HG03558 (cell line): Measurements from ENCODE around the gene FBXO24.

Experiments
- ATAC-seq: cut with Tn5 transposase; IDR thresholded peaks from one replicate; pipeline ENCODE4 v1.9.1; 2021; ENCODE audit warnings: moderate number of reproducible peaks; ENCODE audit not compliant: unreplicated experiment; ENCODE audit errors: extremely low read depth

The FBXO24 gene

GRCh38 chr7:100572949-100573675 is 13.0 kb upstream of the FBXO24 start:
- ATAC-seq, result no peak

GRCh38 chr7:100573691-100574361 is 12.3 kb upstream of the FBXO24 start, which contains the start of gene SAP25:
TSS of gene SAP25 (minus strand) at chr7:100573900. CDS start at chr7:100573742, 158 bp downstream.
- no peak for ATAC-seq

- ATAC-seq, result no peak
These were observed 11.5 kb upstream of the FBXO24 start for GRCh38 chr7:100574362-100575205.

- no peak for ATAC-seq
These were observed 10.9 kb upstream of the FBXO24 start for GRCh38 chr7:100575206-100575631.

- no peak for ATAC-seq
These were observed 10.3 kb upstream of the FBXO24 start for GRCh38 chr7:100575746-100576383.

GRCh38 chr7:100576384-100576993 is 9.6 kb upstream of the FBXO24 start:
- ATAC-seq, result no peak

GRCh38 chr7:100577103-100577502 is 9.0 kb upstream of the FBXO24 start:
- ATAC-seq, result no peak

GRCh38 chr7:100577507-100577906 is 8.6 kb upstream of the FBXO24 start:
- ATAC-seq, result no peak

- ATAC-seq, result no peak
These were observed 7.6 kb upstream of the FBXO24 start for GRCh38 chr7:100578246-100579183.

GRCh38 chr7:100580466-100581283 is 5.5 kb upstream of the FBXO24 start:
- ATAC-seq, result no peak

GRCh38 chr7:100582041-100582579 is 4.0 kb upstream of the FBXO24 start:
- ATAC-seq, result no peak

GRCh38 chr7:100582650-100583049 is 3.5 kb upstream of the FBXO24 start:
- ATAC-seq, result no peak

GRCh38 chr7:100583132-100584053 is 2.7 kb upstream of the FBXO24 start:
- ATAC-seq, result no peak

- ATAC-seq, result no peak
These were observed 2.0 kb upstream of the FBXO24 start for GRCh38 chr7:100584054-100584682.

GRCh38 chr7:100584683-100585510 is 1.2 kb upstream of the FBXO24 start:
- ATAC-seq, result no peak
